Caki2 (cell line): ENCODE data around the gene JAML. TPM values are rescaled to one million over a fixed set of nuclear protein-coding genes. Genes with fewer than 3 reads are reported as not detected.
A peak's percentile ranks its signal among the peaks of the same experiment; 100 is the strongest.
"Not testable (repeated sequence)": the region's sequence is repeated elsewhere in the genome, so short reads cannot be mapped to it uniquely, and the experiment has no call there.

ENCODE experiments used
- DNase-seq: peaks from one replicate; pipeline ENCODE4 v3.0.0-alpha.2; 2015; ENCODE audit warnings: low read depth
- in situ Hi-C: cut with HindIII; loops from 2 replicates; pipeline ENCODE4 v1.10.0; 2016; ENCODE audit warnings: low sequenced_read_pairs, low pct_unique_long_range_greater_than_20kb, mixed read lengths
- total RNA-seq: library from RNA; depleted of rRNA; stranded (reverse); fragments of >200 nt; shearing (Covaris generic); gene quantifications from 2 replicates; pipeline ENCODE4 v1.2.3, GENCODE V29; 2014; ENCODE audit warnings: low replicate concordance

JAML gene
- total RNA-seq, 1 experiment from 2014 or later = not detected

DNA sequence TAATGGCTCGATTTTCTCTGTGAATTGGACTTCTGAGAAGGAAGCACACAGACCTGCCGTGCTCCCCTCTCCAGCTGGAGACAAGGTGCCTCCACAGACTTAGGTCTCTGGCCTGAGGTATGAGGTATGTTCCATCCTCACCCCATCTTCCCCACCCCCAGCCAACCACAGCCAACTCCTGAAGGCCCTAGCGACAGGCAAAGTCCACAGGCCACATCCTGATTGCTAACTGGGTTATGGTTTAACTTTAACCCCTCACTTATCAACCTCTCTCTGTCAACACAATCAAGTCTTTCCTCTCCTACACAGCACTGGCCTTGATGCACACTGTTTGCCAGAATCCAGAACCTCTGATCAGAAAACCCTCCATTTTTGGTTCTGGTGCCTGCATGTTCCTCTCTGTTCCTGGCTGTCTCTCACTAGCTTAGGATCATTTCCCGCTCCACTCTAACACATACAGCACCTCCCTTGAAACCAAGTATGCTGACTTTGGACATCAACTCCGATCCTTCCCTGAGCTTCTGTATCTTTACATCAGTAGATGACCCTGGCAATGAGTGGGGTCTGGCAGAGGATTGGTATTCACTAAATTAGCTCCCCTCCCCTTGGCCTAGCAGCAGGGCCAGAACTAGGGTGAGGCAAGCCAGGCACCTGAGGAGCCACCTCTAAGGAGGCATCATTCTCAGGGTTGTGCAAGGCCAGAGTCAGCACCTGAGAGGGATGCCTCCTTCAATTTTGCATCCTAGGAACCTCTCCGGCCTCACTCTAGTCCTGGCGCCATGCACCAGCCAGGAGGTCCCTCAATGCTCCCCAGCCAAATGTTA is 22.0 kb downstream of the JAML start:
- in situ Hi-C loops = no loop called here
- DNase-seq = no peak

- in situ Hi-C loops = no loop called here
- DNase-seq = no peak
Measured at GRCh38 chr11:118201966-118202365, 22.8 kb downstream of the JAML start.

DNA sequence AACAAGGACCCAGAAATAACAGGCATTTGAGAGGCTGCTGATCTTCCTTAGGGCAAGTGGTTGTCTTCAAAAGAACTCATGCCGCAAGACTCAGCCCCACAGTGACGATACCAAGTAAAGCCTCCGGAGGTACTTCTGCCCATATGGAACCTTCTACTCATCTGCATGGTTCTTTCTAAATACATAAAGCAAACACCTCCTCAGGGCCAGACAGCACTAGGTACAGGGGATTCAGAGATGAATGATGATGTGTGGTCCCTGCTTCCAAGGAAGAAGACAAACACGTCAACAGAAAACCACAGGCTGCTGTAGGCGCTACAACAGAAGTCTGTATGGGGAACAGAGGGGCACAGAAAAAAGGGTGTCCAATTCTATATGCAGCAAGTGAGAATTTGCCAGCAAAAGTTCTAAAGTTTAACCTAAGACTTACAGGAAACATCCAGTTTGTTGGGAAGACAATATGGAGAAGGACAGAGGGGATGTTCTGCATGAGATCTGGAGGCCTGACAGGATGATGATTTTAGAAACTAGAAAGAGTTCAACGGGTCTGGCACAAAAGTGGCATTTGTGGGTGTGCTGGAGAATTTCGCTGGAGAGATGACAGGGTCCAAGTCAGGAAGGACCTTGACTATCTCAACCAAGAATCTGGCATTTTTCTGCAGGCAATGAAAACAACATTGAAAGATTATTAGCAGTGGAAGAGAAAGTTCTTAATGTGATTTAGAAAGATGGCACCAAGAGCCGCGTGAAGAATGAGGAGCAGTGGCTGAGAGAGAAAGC is 23.7 kb downstream of the JAML start:
- in situ Hi-C loops = no loop called here
- no peak for DNase-seq

DNA sequence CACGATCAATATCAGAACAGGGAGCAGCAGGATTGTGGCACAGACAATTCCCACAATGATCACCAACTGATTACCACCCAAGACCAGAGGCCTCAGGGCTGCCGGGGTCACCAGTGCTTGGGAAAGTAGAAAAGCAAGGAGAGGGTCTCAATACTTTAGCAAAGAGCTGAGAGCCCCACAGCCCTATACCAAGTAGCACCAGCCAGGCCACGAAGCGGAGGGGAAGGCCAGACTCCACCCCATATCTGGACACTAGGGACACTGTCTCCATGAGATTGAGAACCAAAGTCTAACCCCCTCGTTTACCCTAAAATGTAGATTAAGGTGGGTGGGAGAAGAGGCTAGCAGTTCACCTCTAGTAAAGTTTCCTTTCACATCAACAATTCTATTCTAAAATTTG is 24.3 kb downstream of the JAML start:
- no peak for DNase-seq
- in situ Hi-C loops = no loop called here

DNA sequence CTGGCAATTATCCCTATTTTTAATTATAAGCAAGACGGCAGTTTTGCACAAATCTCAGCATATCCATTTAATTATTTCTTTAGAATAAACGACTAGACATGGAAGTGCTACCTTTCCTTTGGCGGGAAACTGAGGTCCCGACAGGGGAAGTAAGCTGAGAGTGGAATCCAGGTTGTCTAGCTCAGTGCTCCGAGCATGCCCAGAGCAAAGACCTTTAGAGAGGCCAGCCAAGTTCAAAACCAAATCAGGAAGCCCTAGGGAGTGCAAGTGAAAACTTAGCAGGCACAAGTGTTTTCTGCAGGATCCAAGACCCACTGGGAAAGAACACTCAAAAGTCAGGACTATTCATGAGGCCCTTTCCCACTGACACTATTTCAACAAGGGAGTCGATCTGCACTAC is 25.7 kb downstream of the JAML start:
- in situ Hi-C loops = no loop called here

DNA sequence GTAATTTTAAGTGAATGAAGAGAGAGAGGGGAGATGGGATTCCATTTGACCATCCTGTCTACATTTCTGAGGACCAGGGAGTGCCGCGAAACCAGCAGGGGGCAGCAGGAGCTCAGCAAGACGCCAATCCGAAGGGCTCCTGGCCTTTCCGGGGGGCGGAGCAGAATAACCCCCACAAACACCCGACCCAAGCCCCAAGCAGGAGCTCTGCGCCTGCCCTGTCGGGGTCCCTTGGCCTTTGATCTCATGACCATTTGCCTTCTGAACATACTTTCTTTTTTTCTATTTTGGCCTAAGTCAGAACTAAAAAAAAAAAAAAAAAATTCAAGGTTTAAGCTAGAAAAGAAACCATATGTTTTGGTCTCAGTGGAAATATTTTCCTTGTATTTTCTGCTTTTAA is 26.4 kb downstream of the JAML start:
- in situ Hi-C loops = no loop called here
- peak; percentile 30 for DNase-seq

More for the DNA sequence above, 25.7 kb downstream of the JAML start:
- no peak for DNase-seq

DNA sequence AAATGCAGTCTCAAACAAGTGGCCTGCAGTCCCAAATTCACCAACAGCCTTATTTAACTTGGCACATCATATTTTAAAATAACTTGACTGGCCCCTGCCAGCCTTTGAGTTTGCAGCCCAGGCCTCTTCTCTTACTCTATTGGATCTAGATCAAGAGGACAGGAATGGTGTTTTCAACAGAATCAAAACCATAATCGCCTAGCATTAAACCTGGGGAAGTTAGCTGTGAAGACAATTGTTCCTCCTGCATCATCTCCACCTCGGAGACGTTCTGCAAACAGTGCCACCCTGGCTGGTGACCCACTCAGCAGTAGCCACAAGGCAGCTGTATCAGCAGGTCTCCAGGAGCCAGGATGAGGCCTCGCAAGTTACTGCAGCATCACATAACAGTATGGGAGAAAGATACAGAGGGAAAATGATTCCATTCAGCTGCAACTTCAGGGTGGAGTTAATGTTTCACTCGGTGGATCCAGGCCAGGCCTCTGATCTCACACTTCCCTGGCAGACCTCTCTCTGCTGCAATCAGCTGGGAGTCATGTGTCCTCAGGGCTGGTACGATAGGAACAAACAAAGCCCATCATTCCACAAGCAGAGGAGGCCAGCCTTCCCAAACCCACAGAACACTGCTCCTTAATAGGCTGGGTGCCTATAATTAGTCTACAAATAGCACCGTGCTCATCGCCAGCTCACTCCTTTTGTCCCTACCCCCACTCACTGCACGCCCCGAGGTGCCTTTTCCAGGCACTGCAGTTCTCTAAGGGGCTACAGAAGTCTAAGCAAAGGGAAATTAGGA is 29.8 kb downstream of the JAML start:
- in situ Hi-C loops = no loop called here
- peak; percentile 79 for DNase-seq

DNA sequence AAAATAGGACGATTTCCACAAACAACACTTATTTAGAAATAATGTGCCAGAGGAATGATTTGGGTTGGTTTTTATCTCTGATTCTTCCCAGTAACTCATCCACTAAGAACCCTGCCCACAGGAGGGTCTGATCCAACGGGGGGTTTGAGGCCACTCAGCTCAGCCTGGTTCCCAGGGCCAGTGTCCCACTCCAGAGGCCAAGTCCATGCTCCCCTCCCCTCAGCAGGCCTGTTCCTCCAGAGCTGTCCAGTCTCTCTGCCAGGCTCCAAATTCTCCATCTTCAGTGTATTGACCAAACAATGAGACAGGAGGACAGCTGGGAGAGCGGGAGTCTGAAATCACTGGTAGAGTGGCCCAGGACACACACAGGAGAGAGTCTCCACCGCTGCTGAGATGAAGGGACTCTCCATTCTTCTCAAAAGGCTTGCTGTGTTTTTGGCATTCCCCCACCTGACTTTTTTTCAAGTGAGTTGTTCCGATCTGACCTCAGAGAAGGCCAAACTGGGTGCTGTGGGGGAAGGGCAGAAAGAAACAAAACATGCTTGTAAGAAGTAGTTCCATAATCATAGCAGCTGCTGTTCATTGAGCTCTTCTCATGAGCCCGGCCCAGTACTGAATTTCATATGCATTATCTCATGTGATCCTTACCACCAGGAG is 30.8 kb downstream of the JAML start:
- in situ Hi-C loops = no loop called here
- no peak for DNase-seq

DNA sequence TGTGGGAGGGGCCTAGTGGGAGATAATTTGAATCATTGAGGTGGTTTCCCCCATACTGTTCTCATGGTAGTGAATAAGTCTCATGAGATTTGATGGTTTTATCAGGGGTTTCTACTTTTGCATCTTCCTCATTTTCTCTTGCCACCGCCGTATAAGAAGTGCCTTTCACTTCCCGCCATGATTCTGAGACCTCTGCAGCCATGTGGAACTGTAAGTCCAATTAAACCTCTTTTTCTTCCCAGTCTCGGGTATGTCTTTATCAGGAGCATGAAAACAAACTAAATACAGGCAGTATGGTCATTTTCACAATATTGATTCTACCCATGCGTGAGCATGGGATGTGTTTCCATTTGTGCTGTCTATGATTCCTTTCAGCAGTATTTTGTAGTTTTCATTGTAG is 32.0 kb downstream of the JAML start:
- in situ Hi-C loops, DNase-seq: not testable (repeated sequence)

DNA sequence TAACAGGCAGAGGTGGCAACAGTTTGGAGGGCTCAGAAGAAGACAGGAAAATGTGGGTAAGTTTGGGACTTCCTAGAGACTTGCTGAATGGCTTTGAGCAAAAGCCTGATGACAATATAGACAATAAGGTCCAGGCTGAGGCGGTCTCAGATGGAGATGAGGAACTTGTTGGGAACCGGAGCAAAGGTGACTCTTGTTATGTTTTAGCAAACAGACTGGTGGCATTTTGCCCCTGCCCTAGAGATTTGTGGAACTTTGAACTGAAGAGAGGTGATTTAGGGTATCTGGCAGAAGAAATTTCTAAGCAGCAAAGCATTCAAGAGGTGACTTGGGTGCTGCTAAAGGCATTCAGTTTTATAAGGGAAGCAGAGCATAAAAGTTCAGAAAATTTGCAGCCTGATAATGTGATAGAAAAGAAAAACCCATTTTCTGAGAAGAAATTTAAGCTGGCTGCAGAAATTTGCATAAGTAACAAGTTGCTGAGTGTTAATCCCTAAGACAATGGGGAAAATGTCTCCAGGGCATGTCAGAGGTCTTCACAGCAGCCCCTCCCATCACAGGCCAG is 33.8 kb downstream of the JAML start:
- DNase-seq, in situ Hi-C loops: not testable (repeated sequence)

GRCh38 chr11:118186346-118187107 is 38.3 kb downstream of the JAML start:
- in situ Hi-C loops = no loop called here
- DNase-seq = no peak

GRCh38 chr11:118184784-118185579 is 39.8 kb downstream of the JAML start:
- in situ Hi-C loops = no loop called here
- no peak for DNase-seq

GRCh38 chr11:118183691-118184090 is 41.1 kb downstream of the JAML start:
- DNase-seq, in situ Hi-C loops: not testable (repeated sequence)

- no peak for DNase-seq
- in situ Hi-C loops = no loop called here
Measured at GRCh38 chr11:118180300-118180703, 44.5 kb downstream of the JAML start.

DNA sequence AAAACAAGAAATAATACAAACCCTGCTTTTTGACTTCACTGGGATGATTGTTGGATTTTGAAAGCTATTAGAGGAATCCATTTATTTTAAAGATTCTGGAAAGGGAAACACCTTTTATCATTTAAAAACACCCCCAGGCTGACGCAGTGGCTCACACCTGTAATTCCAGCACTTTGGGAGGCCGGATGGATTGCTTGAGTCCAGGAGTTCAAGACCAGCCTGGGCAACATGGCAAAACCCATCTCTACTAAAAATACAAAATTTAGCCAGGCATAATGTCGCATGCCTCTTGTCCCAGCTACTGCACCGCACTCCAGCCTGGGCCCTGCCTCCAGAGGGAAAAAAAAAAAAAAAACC is 48.1 kb downstream of the JAML start:
- no peak for DNase-seq
- in situ Hi-C loops = no loop called here

DNA sequence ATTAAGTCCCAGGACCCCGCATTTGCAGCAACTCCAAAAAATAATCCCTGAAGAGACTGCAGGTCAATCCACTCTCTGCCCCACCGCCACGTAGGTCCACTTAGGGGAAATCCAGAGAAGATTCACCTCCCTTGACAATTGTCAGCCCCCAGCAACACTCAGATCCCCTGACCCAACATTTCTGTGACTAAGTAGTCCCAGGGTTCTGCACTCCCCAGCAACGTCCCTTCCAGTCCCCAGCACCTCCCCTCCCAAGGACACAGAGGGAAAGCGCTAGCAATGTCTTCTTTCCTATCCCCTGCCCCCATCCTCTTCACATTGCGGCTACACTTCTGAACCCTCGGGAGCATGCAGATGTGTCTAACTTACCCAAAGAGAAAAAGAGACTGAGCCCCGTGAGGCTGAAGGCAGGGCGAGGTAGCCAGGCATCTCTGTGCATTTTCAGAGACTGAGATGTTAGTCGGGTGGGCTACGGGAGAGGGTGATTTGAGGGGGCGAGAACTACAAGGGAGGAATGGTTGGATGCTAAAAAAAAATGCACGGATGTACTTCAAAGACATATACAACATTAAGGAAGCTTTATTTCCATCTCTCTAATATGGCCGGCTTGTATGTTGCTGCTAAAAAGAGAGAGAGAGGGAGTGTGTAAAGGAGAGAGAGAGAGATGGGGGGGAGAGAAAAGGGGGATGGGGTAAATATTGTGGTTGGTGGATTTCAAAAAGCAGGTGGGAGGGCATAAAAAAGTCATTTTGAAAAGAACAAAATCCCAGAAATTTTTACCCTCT is 48.6 kb downstream of the JAML start, which contains the start of gene SCN2B:
Gene SCN2B (minus strand): TSS at position 647 of the 785 bp plus-strand sequence. CDS start 208 bp downstream, at position 439.
- no peak for DNase-seq
- in situ Hi-C loops = no loop called here
